ENCODE results near the gene MYBPHL.

MYBPHL gene

GRCh38 chr1:109306832-109307273 lies at the start of gene MYBPHL:
Gene MYBPHL, minus strand, starts transcription at chr1:109307011. Its CDS starts 20 bp downstream, at chr1:109306991.
- no peak for DNase-seq (ENCODE audit: low read depth in 2 of 2, low spot score in 1 of 2)

- no peak for DNase-seq (ENCODE audit: low read depth in 2 of 2, low spot score in 1 of 2)
These were observed 49.7 kb upstream of the MYBPHL start for GRCh38 chr1:109356505-109356904.

DNA sequence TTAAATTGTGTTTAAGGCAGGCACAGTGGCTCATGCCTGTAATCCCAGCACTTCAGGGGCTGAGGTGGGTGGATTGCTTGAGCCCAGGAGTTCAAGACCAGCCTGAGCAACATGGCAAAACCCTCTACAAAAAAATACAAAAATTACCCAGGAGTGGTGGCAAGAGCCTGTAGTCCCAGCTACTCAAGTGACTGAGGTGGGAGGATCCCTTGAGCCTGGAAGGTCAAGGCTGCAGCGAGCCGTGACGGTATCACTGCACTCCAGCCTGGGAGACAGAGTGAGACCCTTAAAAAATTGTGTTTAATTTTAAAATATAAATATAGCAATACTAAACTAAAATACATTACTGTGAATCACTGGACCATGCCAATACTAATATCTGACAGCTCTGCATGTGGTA lies 48.1 kb upstream of the MYBPHL start:
- DNase-seq (ENCODE audit: low read depth in 2 of 2, low spot score in 1 of 2) = no peak

- no peak for DNase-seq (ENCODE audit: low read depth in 2 of 2, low spot score in 1 of 2)
These were observed 44.6 kb upstream of the MYBPHL start for GRCh38 chr1:109351457-109351856.

DNA sequence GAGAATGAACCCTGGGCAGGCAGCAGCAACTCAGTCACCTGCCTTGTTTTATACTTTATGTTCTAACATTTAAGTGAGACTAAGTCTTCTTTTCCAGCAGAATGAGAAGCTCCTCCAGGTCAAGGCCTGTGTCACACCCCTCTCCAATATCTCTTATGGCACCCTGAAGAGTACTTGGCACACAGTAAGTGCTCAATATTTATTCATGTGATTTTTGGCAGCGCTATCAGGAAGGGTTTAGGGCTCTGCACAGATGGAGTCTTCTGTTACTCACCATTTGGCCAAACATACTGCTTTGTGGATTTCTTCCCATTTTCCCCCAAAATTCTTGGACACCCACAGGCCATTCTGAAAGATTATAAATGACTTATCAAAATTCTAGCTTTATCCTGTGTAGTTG lies 43.8 kb upstream of the MYBPHL start:
- no peak for DNase-seq (ENCODE audit: low read depth in 2 of 2, low spot score in 1 of 2)

- DNase-seq (ENCODE audit: low read depth in 2 of 2, low spot score in 1 of 2) = no peak
These were observed 43.4 kb upstream of the MYBPHL start for GRCh38 chr1:109350182-109350581.

DNA sequence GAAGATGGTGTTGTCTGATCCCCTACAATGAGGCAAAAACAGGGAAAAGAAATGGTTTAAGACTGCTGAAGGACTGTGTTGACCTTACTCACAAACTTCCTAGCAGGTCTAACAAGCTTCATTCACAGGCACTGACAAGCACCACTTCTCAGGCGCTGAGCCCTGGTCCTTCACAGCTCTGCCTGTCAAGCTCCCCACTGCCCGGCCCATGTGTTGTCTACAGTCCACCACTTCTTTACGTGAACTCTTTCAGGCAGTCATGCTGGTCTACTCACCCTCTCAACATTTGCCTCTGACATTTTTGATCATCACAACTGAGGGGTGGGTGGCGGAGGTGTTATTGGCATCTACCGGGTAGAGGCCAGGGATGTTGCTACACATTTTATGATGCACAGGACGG lies 40.7 kb upstream of the MYBPHL start:
- DNase-seq (ENCODE audit: low read depth in 2 of 2, low spot score in 1 of 2) = no peak

GRCh38 chr1:109341944-109342930 lies 35.4 kb upstream of the MYBPHL start:
- DNase-seq (ENCODE audit: low read depth in 2 of 2, low spot score in 1 of 2) = no peak

DNA sequence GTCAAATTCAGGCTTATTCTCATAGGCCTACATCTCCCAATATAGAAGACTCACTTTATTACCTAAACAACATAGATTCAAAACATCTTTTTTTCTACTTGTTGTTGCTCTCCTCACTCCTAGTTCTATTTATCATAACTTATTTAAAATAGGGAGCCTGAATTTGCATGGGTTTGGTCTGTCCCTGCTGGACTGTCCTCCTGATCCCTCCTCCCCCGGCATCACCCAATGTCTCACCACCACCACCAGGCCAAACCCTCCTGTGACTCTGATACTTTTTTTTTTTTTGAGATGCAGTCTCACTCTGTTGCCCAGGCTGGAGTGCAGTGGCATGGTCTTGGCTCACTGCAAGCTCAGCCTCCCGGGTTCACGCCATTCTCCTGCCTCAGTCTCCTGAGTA lies 31.8 kb upstream of the MYBPHL start:
- DNase-seq (ENCODE audit: low read depth in 2 of 2, low spot score in 1 of 2) = no peak

- DNase-seq (ENCODE audit: low read depth in 2 of 2, low spot score in 1 of 2) = no peak
These were observed 31.3 kb upstream of the MYBPHL start for GRCh38 chr1:109338091-109338490.

DNA sequence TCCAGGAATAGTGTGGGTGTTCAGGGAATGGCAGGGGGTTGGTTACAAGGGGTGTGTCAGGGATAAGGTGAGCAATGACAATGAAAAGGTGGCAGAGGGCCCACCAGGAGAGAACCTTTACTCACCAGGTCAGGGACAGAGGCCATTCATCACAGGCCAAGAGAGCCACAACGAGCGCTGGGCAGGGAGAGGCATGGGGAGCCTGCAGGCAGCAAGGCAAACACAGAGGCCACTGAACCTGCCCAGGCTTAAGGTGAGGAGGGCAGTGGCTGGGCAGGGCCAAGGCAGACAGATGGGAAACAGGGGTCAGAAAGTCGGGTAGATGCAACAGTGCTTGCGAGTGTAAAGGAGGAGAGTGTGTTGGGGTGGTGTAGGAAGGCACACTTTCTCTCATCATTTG lies 28.3 kb upstream of the MYBPHL start:
- DNase-seq (ENCODE audit: low read depth in 2 of 2, low spot score in 1 of 2) = no peak

DNA sequence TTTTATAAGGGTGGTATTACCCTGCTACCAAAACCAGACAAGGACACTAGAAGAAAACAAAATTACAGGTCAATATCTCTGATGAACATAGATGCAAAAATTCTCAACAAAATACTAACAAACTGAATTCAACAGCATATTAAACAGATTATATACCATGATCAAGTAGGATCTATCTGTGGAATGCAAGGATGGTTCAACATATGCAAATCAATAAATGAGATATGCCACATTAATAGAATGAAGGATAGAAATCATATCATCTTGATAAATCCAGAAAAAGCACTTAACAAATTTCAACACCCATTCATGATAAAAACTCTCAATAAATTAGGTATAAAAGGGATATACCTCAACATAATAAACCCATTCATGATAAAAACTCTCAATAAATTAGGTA lies 24.3 kb upstream of the MYBPHL start:
- no peak for DNase-seq (ENCODE audit: low read depth in 2 of 2, low spot score in 1 of 2)

- DNase-seq (ENCODE audit: low read depth in 2 of 2, low spot score in 1 of 2) = no peak
These were observed 20.5 kb upstream of the MYBPHL start for GRCh38 chr1:109327285-109327684.

GRCh38 chr1:109322974-109323373 lies 16.2 kb upstream of the MYBPHL start:
- no peak for DNase-seq (ENCODE audit: low read depth in 2 of 2, low spot score in 1 of 2)

DNA sequence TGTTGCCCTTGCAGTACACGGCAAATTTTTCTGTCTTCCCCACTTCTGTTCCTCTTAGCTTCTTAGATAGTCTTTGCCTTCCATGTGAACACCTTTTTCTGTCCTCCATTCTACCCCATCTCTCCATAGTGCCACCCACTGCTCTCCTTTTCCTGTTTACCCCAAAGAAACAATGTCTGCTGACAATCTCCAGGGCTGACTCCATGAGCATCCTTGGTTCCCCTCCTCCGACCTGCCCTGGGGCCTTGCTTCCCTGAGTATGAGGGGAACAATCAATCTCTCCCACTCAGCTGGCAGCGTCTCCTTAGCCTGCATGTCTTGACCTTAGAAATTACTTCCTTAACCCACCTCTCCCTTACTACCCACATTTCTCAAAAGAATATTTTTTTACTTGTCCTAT lies 12.3 kb upstream of the MYBPHL start:
- DNase-seq (ENCODE audit: low read depth in 2 of 2, low spot score in 1 of 2) = no peak

DNA sequence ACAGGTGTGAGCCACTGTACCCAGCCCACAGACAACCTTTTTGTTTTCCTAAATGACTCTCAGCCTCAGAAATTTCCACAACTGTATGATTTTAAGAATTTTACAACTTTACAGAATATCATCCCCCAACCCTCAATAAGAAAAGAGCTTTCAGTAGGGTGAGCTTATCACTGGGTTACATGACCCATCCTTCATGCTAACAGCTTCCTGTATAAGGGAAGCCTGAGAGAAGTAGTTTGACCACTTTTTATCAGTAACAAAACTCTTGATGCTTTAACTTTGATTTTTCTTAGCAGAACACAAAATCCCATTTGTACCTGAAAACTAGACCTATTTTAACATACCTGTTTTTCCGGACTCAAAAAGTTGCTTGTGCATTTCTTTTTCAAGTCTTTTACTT lies 9.7 kb upstream of the MYBPHL start:
- no peak for DNase-seq (ENCODE audit: low read depth in 2 of 2, low spot score in 1 of 2)

DNA sequence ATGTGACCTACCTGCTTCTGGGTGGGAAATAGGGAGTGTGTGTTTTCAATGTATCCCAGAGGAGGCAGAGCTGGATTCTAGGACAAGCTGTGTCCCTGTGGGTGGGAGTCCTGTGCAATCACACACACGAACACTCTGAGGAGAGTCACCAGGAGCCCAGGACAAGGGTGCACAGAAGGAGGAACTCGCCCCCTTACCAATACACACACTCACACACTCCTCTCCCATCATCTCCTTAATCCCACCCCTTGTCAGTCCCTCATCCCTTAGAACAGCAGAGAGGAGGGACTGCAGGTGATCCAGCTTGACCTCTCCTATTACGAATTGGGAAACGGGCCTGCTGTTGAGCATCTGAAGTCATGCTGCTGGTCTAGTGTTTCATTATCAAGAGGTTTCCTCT lies 8.5 kb upstream of the MYBPHL start:
- no peak for DNase-seq (ENCODE audit: low read depth in 2 of 2, low spot score in 1 of 2)

DNA sequence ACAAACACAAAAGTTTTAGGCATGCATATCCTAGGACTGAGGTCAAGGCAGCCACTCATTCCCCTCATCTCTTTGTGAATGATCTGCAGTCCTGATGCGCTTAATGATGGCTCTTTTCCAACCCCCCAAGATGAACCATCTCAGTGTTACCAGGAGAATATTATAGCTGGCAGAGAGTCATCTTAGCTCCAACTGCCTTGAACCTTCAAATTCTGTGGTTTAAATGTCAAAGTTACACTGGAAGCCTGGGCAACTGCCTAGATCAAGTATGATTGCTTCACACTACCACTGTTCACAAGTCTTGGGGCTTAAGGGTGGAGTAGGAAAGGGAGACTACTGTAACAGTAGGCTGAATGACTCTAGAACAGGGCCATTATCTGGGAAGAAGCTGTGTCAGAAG lies 8.0 kb upstream of the MYBPHL start:
- no peak for DNase-seq (ENCODE audit: low read depth in 2 of 2, low spot score in 1 of 2)

- no peak for DNase-seq (ENCODE audit: low read depth in 2 of 2, low spot score in 1 of 2)
These were observed 6.4 kb upstream of the MYBPHL start for GRCh38 chr1:109312978-109313775.

GRCh38 chr1:109312246-109312645 lies 5.4 kb upstream of the MYBPHL start:
- no peak for DNase-seq (ENCODE audit: low read depth in 2 of 2, low spot score in 1 of 2)

- no peak for DNase-seq (ENCODE audit: low read depth in 2 of 2, low spot score in 1 of 2)
These were observed 2.5 kb upstream of the MYBPHL start for GRCh38 chr1:109309347-109309746.

All from stimulated activated CD8-positive, alpha-beta memory T cell treated with anti-CD3 and anti-CD28 coated beads, Interleukin-4, amount 100 ng/mL, for 4 hours (primary cell).